Erythroblast (primary cell): ENCODE data around the gene SURF6.
"Not testable (repeated sequence)": the region's sequence is repeated elsewhere in the genome, so short reads cannot be mapped to it uniquely, and the experiment has no call there.

ENCODE experiments used
- DNase-seq, 2 experiments: peaks; one replicate each; lab custom pipeline; 2025; lab: John Stamatoyannopoulos, UW
- GATA1 ChIP-seq: IDR thresholded peaks from 2 replicates; pipeline ENCODE4 v1.6.1; 2011; ENCODE audit warnings: low read depth, mild to moderate bottlenecking, control low read depth, low read length, moderate library complexity
- POLR2A ChIP-seq: IDR thresholded peaks from 2 replicates; pipeline ENCODE4 v1.6.1; 2011; ENCODE audit warnings: mild to moderate bottlenecking, low read length

The SURF6 gene

GRCh38 chr9:133348718-133349573 lies 13.0 kb upstream of the SURF6 start:
- TF ChIP-seq POLR2A = no peak
- no peak for TF ChIP-seq GATA1
- DNase-seq = peak; percentile 30 to 48

DNA sequence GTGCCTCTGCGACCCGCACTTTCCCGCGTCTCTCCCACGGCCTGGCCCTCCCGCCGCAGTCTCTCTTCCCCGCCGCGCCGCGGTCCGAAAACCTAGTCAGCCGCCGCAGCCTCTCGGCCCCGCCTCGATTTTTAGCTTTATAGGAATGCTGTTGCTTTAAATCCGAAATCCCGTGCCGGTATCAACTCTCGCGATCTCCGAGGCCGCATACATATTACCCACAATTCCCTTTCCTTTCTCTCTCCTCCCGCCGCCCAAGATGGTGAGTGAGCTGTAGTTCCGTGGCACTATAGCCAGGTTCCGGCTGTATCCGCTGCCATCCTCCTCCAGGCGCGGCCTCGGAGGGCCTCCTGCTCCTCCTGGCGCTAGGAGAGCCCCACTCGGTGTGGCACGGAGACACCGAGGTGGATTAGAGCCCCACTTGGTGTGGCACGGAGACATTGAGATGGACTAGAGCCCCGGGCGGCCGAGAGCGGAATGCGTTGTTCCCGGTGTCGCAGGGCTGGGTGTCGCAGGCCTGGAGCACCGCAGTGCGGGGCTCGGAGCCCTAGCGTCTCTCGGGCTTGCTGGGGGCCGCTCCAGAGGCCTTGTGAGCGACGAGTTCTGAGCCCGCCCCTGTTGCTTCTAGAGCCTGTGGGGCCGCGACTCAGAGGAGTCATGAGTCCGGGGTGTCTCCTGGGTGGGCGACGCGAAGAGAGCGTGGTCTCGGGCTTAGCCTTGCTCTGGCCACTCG lies 12.2 kb upstream of the SURF6 start, which contains the start of the genes MED22 and RPL7A:
TSS of gene MED22 (minus strand) at position 147 of the 733 bp plus-strand sequence. CDS start 1,469 bp downstream, outside the sequence.
TSS of gene RPL7A (plus strand) at position 234 of the 733 bp plus-strand sequence. CDS start at position 260, 26 bp downstream.
- peak; percentile 98 for TF ChIP-seq POLR2A
- no peak for TF ChIP-seq GATA1
- DNase-seq = peak; percentile 96 to 97

GRCh38 chr9:133347515-133347984 lies 11.6 kb upstream of the SURF6 start:
- peak; percentile 77 to 78 for DNase-seq
- TF ChIP-seq POLR2A = no peak
- TF ChIP-seq GATA1 = no peak

GRCh38 chr9:133346021-133346785 lies 10.2 kb upstream of the SURF6 start:
- DNase-seq = no peak
- no peak for TF ChIP-seq POLR2A
- no peak for TF ChIP-seq GATA1

- TF ChIP-seq POLR2A (no peak), GATA1 (no peak)
- DNase-seq = no peak
Measured at GRCh38 chr9:133345596-133345995, 9.6 kb upstream of the SURF6 start.

DNA sequence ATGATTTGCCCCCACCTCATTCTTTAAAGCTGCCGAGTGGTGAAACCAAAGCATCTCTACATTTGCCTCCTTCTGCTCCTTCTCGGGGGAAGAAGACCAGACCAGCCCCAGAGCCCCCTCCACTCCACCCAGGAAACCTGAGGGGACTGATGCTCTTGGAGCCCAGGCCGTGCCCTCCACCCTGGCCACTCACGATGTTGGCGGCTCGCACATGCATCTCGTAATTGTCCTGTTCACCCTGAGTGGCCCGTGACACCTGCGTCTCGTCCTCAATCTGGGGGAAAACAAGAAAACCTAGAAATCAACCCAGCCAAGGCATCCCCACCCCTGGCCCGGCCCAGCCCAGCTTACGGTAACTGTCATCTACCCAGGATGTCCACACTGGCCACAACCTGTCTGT lies 9.0 kb upstream of the SURF6 start:
- no peak for DNase-seq
- no peak for TF ChIP-seq GATA1
- no peak for TF ChIP-seq POLR2A

DNA sequence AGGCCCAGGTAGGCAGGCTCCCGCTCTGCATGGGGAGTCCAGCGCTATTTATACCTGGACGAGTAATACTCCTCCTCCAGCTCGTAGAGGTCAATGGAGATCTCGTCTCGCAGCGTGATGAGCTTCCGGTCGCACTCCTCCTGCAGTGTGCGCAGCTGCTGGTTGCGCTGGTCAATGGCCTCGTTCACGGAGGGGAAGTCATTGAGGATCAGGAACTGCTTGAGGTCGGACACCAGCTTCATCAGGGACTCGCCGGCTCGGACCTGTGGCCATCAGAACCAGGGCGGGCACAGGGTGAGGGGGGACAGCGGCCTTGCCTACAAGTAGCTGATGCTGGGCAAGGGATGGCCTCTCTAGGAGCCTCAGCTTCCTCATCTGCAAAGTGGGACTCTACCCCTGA lies 8.1 kb upstream of the SURF6 start:
- no peak for TF ChIP-seq POLR2A
- no peak for TF ChIP-seq GATA1
- no peak for DNase-seq

DNA sequence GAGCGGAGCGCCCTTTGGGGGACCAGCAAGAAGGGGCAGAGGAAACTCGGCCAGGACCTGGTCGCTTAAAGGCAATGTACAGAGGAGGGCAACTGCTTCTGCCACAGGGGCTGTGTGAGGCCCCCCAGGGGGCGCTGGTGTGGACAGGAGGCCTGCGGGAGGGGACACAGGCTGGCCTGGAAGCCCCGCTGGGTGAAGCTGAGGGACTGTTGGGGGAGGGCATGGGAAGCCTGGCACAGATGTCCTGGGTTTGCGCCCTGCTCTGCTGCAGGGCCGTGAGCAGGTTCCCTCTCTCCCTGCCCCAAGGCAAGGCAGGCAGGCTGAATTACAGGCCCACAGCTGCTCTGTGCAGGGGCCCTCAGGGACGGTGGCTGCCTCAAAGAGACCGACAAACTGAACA lies 6.6 kb upstream of the SURF6 start:
- no peak for TF ChIP-seq POLR2A
- TF ChIP-seq GATA1 = no peak
- peak in 1 of 2 experiments; percentile 20 for DNase-seq

DNA sequence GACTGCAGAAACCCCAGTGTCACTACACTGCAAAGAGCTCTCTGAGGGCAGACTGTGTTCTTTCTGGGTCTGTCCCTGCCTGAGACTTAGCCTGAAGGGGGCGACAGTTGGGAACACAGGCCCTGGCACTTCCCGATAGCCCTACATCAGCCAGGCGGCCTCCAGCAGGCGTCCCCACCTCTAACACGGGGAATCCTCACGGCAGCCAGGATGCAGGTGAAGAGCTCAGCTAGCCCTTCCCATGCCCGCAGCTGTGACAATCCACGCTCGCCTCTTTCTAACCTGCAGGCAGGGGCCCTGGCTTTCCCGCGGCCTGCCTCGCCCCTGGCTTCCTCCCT lies 6.0 kb upstream of the SURF6 start:
- no peak for DNase-seq
- TF ChIP-seq GATA1 (no peak), POLR2A (no peak)

DNA sequence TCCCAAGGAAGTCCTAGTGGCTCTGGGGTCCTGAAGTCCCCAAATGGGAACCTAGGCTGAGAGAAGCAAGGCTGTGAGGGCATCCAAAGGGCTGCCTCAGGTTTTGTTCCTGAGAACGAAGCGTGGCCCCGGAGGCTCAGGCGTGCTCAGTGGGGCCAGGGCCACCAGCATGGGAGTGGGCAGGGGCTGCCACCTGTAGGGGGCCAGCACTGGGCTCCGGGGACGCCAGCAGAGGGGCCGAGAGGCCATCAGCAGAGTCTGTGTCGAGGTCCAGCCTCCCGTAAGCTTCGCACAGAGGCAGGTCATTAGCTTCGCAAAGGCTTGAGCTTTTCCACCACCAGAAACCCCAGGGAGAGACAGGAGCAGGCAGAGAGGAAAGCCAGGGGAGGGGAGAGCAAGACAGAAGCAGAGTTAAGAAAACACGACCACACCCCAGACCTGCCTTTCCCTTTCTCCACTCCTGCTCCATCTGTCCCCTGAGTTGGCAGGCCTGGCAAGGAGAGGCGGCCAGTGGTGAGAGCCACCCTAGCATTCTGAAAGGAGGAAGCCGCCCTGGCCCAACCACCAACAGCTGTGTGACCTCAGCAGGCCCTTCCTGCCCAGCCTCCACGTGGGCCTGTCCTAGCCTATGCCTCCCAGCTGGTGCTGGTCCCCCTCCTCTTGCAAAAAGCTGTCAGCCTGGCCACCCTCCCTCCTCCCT lies 5.5 kb upstream of the SURF6 start:
- DNase-seq = no peak
- TF ChIP-seq POLR2A (no peak), GATA1 (no peak)

- DNase-seq = no peak
- TF ChIP-seq GATA1 = no peak
Measured at GRCh38 chr9:133340916-133341315, 4.9 kb upstream of the SURF6 start.

DNA sequence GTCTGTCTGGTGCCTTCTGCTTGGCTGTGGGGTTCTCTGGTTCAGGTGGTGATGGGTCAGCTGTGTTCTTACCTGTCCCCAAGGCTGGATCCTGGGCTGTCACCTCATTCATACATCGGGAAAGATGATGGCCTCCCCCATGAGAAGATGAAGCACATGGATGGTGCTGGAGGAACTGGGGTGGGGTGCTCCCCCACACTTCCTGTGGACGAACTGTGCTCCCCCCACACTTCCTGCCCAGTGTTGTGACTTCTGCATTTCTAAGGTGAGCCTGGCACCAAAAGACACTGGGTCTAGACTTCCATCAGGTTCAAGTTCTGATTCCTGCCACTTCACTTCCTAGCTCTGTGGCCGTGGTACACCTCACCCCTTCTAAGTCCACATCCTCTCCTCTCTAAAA lies 4.3 kb upstream of the SURF6 start:
- TF ChIP-seq POLR2A (no peak), GATA1 (no peak)
- DNase-seq = no peak

GRCh38 chr9:133339641-133340040 lies 3.7 kb upstream of the SURF6 start:
- no peak for DNase-seq
- TF ChIP-seq POLR2A (no peak), GATA1 (no peak)

DNA sequence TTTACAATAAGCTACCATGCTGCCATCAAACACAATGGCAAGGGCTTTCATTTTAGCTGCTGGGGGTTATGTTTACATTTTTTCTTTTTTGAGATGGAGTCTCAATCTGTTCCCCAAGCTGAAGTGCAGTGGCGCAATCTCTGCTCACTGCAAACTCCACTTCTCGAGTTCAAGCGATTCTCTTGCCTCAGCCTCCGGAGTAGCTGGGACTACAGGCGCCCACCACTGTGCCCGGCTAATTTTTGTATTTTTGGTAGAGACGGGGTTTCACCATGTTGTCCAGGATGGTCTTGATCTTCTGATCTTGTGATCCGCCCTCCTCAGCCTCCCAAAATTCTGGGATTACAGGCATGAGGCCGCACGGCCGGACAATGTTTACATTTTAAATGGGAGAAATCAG lies 1.1 kb downstream of the SURF6 start:
- not testable (repeated sequence) for DNase-seq

- no peak for TF ChIP-seq POLR2A
- TF ChIP-seq GATA1 = no peak
- no peak for DNase-seq
Measured at GRCh38 chr9:133334161-133334560, 1.8 kb downstream of the SURF6 start.
